Activated CD4-positive, alpha-beta T cell treated with anti-CD3 and anti-CD28 coated beads, Interleukin-2, amount 10 ng/mL, durations not matched to agents 24 days and 14 days (primary cell): ENCODE results near the gene B3GNT9. TPM values are rescaled to one million over a fixed set of nuclear protein-coding genes. Genes with fewer than 3 reads are reported as not detected.
A peak's percentile ranks its signal among the peaks of the same experiment; 100 is the strongest.

Source experiments
- DNase-seq: peaks from one replicate; pipeline ENCODE4 v3.0.0; 2022
- H3K27ac Mint-ChIP-seq: one replicate; pipeline ENCODE4 v1.8.0; 2022; ENCODE audit warnings: mild to moderate bottlenecking, mixed read lengths
- H3K27me3 Mint-ChIP-seq: one replicate; pipeline ENCODE4 v1.8.0; 2022; ENCODE audit warnings: mixed read lengths
- H3K36me3 Mint-ChIP-seq: one replicate; pipeline ENCODE4 v1.8.0; 2022; ENCODE audit warnings: low read depth, mild to moderate bottlenecking, mixed read lengths
- H3K4me1 Mint-ChIP-seq: one replicate; pipeline ENCODE4 v1.8.0; 2021; ENCODE audit warnings: mixed read lengths
- H3K4me3 Mint-ChIP-seq: one replicate; pipeline ENCODE4 v1.8.0; 2022; ENCODE audit warnings: mild to moderate bottlenecking, moderate library complexity, mixed read lengths
- H3K9me3 Mint-ChIP-seq: one replicate; pipeline ENCODE4 v1.8.0; 2021; ENCODE audit warnings: mixed read lengths
- intact Hi-C: fragments of 100-400 bp; cut with micrococcal nuclease; formaldehyde crosslinking; loops from one replicate; pipeline ENCODE4 v1.15.1; 2023
- total RNA-seq: library from RNA; stranded (reverse); gene quantifications from 2 replicates; pipeline ENCODE4 v1.2.3, GENCODE V29; 2022

The B3GNT9 gene
- total RNA-seq, 1 donor from 2014 or later, result 5.6 TPM

DNA sequence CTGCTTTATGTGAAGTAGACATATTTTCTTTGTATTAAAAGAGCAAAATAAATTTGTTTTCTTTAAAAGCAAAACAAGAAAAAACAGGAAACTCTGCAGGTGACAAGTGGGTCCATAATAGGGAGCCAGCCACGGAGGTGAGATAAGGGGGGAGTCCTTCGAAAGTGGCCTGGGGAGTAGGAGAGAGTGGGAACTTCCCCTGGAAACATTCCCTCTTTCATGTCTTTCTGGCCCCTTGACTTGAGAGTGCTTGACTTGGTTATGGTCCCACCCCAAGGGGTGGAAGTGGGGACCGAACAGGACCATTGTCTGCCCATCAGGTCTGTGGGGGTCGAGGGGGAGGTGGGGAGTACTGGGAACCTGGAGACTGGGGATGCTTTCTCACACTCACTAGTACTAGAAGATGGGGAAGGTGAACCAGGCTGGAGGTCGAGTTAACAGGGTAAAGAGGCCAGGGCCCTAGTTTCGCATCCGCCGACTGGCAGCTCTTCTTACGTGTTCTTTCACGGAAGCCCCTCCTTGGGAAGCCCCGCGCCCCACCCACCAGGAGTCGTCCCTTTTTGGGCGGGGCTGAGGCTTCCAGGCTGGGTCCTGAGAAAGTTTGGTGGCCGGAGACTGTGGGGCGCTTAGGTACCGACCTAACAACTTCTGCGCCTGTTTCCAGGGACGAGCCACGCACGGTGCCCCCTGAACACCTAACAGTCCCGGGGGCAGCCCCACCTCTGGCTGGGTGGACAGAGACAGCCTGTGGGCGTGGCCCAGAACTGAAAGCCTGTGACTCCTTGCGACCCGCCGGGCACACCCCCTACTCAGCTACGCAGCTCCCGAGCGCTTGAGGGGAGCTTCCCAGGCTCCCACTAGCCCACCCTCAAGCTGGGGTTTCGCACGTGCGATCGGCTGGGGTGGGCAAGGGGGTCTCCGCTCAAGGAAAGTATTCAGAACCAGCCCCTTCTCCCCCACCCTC is 8.1 kb upstream of the B3GNT9 start:
- intact Hi-C loops, result loop anchor here (1.0 to 5.0 kb wide), 3 partner anchors 52 to 212 kb away; partner anchors contain the start of gene PHAF1
- Mint-ChIP-seq H3K4me1 (peaks cover 51% of the 10 kb centered on the region), H3K27ac (peak overlapping the region; percentile 97), H3K36me3 (peaks cover 34% of the 10 kb centered on the region), H3K27me3 (no peaks in the 10 kb centered on the region), H3K4me3 (peak overlapping the region; percentile 92), H3K9me3 (no peaks in the 10 kb centered on the region)
- DNase-seq, result peak; percentile 97

DNA sequence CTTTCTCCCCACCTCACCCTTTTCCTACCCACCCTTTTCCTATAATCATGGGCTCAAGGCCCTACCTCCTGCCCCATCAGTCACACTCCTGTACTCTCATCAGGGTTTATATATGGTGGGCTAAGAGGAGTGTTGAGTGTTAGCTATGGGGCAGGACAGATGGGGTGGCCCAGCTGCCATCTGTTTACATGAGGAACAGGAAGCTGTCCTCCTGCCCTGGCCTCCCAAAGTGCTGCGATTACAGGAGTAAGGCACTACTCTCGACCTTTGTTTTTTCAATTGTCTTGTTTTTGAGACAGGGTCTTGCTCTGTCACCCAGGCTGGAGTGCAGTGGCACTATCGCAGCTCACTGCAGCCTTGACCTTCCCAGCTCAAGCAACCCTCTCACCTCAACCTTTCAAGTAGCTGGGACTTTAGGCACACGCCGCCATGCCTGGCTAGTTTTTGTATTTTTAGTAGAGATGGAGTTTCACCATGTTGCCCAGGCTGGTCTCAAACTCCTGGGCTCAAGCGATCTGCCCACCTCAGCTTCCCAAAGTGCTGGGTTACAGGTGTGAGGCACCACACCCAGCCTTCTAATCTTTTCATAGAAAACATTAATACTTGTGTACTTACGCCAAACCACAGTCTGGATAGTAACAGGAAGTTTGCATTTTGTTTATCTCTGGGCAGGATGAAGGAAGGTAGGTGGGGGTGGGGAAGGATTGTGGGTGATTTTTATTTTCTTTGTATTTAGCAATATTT is 7.3 kb upstream of the B3GNT9 start:
- no peaks in the 10 kb centered on the region for H3K9me3 Mint-ChIP-seq
- peaks cover 40% of the 10 kb centered on the region for H3K36me3 Mint-ChIP-seq
- peaks cover 57% of the 10 kb centered on the region for H3K4me1 Mint-ChIP-seq

DNA sequence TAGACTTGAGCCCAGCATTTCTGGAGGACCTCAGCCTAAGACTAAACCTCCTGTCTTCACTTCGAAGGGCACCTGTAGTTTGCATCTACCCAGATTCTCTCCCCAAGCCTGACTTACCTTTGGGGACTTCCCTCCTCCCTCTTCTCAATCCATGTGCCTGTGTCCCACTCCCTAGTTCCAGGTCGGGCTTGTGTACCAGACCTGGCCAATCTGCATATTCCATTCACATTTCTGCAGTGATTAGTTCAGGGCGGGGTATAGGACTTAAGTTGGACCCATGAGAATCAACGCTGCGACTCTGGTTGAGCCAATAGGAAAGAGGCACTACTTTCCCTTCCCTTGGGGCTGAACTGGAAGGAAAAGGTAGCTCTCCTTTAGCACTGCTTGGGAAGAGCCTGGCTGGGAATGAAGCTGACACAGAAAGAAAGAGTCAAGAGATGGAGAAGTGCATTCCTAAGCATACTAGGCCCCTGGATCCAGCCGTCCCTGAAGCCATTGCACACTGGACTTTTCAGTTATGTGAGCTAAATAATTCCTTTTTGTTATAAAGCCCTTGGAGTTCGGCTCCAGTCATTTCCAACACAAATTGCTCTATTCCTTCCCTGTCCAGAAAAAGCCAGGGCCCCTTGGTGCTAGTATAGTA is 6.4 kb upstream of the B3GNT9 start:
- Mint-ChIP-seq H3K27ac (peak overlapping the region; percentile 97), H3K4me1 (peaks cover 59% of the 10 kb centered on the region), H3K36me3 (peaks cover 42% of the 10 kb centered on the region), H3K9me3 (no peaks in the 10 kb centered on the region), H3K4me3 (peak overlapping the region; percentile 92), H3K27me3 (no peaks in the 10 kb centered on the region)
- intact Hi-C loops, result loop anchor here (5.0 kb wide), 2 partner anchors 50 to 210 kb away; partner anchors contain the start of gene PHAF1
- peak; percentile 64 for DNase-seq

More for the DNA sequence above, 7.3 kb upstream of the B3GNT9 start:
- H3K27me3 Mint-ChIP-seq, result no peaks in the 10 kb centered on the region
- peak overlapping the region; percentile 92 for H3K4me3 Mint-ChIP-seq
- intact Hi-C loops, result loop anchor here (5.0 kb wide), 2 partner anchors 51 to 211 kb away; partner anchors contain the start of gene PHAF1
- H3K27ac Mint-ChIP-seq, result peak overlapping the region; percentile 97
- peak; percentile 79 for DNase-seq

DNA sequence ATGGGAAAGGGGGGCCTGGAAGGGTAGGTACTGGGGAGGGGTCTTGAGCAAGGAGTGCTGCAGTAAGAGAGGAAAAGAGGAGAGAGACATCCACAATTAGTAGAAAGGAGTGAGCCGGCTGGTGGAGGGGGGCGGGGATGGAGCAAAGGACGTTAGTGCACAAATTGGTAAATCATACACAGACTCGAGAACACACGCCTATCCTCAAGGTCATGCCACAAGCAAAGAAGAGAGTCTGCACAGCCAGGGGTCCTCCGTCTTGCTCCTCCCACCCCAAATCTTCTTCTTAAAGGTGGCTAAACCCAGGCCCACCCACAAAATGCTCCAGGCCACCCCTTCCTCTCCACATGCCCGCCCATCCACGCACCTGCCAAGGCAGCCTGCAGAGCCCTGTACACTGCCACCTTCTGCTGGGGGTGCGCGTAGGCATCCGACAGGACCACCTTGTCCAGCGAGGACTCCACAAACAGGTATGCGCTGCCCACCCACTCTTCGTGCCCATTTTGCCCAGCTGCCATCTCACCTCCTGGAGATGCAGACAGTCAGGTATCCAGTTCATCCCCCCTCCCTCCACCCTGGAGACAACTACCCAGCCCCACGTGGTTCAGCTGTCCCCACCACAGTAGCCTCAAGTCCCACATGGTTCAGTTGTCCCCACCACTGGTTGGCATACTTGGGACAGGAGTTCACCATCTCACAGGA is 5.5 kb upstream of the B3GNT9 start:
- H3K4me1 Mint-ChIP-seq, result peaks cover 58% of the 10 kb centered on the region
- H3K27ac Mint-ChIP-seq, result peak overlapping the region; percentile 41
- no peaks in the 10 kb centered on the region for H3K27me3 Mint-ChIP-seq
- H3K9me3 Mint-ChIP-seq, result no peaks in the 10 kb centered on the region
- intact Hi-C loops, result loop anchor here (5.0 kb wide), 2 partner anchors 49 to 209 kb away; partner anchors contain the start of gene PHAF1
- H3K4me3 Mint-ChIP-seq, result peak overlapping the region; percentile 84
- H3K36me3 Mint-ChIP-seq, result peaks cover 37% of the 10 kb centered on the region
- no peak for DNase-seq

DNA sequence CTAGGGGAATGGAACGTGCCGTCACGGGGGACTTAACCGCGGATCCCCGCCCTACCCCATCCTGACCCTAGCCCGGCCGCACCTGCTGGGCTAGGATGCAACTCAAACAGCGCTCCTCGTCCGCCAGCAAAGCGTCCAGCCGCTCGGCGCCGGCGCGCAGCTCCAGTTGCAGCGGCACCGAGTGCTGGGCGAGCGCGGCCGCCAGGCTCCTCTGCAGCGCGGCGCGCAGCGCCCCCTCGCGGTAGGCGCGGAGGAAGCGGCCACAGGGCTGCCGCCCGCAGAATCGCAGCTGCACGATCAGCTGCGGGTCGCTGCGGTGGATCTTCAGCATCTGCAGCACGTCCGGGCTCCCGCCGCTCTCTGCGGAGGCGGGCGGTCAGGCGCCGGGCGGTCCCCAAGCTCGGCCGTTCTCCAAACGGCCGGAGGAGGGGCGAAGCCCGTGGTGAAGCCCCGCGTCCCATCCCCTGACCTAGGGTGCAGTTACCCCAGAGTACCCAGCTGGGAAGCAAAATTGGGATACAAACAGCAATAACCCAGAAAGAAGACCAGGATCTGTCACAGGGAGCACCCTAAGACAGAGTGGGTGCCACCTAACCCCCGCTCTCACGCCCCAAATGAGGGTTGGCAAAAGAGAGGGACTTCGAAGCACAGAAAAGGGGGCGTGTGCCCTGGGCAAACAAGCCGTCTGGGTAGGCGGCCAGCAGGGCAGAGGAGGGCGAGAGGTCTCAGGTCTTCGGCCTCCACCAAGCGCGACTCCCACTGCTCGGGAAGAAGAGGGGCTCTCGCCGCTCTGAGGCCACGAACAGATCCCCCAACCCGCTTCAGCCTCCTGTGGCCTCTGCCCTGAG is 4.7 kb upstream of the B3GNT9 start:
- Mint-ChIP-seq H3K27ac (peak overlapping the region; percentile 51), H3K4me1 (peaks cover 60% of the 10 kb centered on the region), H3K9me3 (no peaks in the 10 kb centered on the region), H3K36me3 (peaks cover 33% of the 10 kb centered on the region), H3K4me3 (peak overlapping the region; percentile 84), H3K27me3 (no peaks in the 10 kb centered on the region)
- intact Hi-C loops, result loop anchor here (1.0 to 5.0 kb wide), 4 partner anchors 48 to 208 kb away; partner anchors contain the start of gene PHAF1
- peak; percentile 96 for DNase-seq

DNA sequence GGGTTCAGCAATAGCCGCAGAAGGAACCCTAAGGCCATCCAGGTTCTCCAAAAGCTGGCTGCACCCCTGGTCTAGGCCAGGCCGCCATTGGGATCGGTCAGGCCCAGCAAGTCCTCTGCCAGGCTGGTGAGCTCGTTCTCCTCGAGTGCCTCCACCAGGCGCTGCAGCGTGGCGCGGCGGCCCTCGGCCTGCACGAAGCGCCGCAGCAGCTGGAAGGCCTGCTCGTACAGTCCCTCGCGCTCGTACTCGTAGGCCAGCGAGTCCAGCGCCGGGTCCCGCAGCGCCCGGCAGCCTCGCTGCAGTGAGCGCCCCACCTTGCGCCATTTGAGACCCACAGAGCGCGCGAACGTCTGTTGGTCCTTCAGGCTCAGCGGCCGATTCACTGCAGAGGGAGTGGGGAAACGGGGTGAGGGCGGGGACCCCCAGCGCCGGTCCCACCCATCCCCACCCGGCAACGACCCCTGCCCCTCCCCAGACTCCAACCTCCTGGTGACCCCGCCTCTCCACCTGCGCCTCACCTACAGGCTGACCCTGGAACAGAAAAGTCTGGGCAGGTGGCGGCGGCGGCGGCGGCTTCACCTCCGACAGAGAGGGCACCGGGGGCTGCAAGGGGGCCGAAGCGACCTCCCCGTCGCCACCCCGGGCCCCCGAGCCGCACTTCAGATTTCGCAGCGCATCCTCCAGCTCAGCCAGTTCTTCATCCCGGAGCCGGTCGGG is 3.9 kb upstream of the B3GNT9 start:
- Mint-ChIP-seq H3K36me3 (peaks cover 33% of the 10 kb centered on the region), H3K4me3 (peak overlapping the region; percentile 84), H3K4me1 (peaks cover 60% of the 10 kb centered on the region), H3K27me3 (no peaks in the 10 kb centered on the region), H3K27ac (peak overlapping the region; percentile 51), H3K9me3 (no peaks in the 10 kb centered on the region)
- no peak for DNase-seq
- intact Hi-C loops, result loop anchor here (1.0 to 5.0 kb wide), 4 partner anchors 47 to 207 kb away; partner anchors contain the start of gene PHAF1

DNA sequence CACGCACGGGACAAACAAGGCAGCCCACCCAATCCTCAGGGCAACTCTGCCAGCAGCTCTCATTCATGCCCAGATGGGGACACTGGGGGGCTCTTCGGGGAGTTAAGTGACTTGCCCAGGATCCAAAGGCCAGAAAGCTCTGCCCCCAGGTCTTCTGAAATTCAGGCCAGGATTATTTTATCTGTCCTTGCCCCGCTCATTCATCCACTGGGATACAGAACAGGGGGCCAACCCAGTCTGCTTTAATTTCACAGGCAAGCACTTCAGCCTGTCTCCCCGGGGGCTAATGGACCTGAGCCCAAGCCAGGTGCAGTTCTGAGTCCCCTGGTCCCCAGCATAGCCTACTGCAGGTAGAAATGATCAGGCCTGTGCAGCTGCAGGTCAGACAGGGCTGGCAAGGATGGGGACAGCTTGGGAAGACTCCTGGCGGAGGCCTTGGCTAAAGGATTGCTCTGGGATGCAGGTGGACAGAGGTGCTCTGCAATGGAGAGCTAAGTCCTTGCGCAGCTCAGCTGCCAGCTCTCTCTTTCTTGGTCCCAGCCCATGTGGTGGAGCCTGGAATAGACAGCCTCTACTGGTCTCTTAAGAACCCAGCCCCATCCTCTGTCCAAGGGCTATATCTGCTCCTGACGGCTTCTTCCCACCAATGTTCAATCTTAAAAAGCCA is 766 bp upstream of the B3GNT9 start:
- peak overlapping the region; percentile 70 for H3K4me3 Mint-ChIP-seq
- peak overlapping the region; percentile 62 for H3K27ac Mint-ChIP-seq
- DNase-seq, result peak; percentile 61
- H3K4me1 Mint-ChIP-seq, result peaks cover 40% of the 10 kb centered on the region
- H3K36me3 Mint-ChIP-seq, result peaks cover 40% of the 10 kb centered on the region
- no peaks in the 10 kb centered on the region for H3K27me3 Mint-ChIP-seq
- intact Hi-C loops, result no loop called here
- H3K9me3 Mint-ChIP-seq, result no peaks in the 10 kb centered on the region

DNA sequence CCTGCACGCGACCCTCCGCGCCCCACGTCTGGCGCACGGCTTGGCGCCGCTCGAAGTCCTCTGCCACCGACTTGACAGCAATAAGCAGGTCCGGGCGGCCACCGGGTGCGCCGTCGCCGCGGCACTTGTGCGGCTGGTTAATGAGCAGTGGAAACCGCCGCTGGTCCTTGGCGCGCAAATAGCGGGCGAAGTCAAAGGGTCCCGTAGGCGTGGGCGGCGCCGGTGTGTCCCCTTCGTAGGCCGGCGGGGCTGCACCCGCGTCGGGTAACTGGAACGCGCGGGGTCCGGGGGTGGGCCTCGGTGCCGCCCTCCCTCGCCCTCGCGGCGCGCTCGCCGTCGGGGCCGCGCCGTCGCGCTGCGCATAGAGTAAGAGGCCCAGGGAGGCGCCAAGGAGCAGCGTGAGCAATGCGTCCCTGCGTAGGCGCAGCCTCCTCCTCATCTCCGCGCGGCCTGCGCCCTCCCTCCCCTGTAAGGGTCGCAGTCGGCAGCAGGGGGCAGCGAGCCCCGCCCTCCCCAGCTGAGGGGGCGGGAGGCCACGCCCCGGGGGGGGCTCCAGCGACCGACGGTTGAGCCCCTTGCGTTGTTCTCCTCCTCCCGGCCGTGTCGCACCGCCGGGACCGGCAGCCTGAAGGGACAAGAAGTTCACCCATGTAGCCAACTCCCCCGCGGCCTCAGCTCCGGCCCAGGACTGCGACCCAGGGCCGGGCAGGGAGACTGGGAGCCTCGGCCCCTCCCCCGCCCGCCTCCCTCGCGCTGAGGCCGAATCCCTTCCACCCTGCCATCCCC is 558 bp downstream of the B3GNT9 start:
- DNase-seq, result peak; percentile 85
- Mint-ChIP-seq H3K27ac (no peak overlapping the region), H3K36me3 (peaks cover 42% of the 10 kb centered on the region), H3K9me3 (no peaks in the 10 kb centered on the region), H3K27me3 (no peaks in the 10 kb centered on the region), H3K4me3 (peak overlapping the region; percentile 70), H3K4me1 (peaks cover 30% of the 10 kb centered on the region)
- intact Hi-C loops, result no loop called here

DNA sequence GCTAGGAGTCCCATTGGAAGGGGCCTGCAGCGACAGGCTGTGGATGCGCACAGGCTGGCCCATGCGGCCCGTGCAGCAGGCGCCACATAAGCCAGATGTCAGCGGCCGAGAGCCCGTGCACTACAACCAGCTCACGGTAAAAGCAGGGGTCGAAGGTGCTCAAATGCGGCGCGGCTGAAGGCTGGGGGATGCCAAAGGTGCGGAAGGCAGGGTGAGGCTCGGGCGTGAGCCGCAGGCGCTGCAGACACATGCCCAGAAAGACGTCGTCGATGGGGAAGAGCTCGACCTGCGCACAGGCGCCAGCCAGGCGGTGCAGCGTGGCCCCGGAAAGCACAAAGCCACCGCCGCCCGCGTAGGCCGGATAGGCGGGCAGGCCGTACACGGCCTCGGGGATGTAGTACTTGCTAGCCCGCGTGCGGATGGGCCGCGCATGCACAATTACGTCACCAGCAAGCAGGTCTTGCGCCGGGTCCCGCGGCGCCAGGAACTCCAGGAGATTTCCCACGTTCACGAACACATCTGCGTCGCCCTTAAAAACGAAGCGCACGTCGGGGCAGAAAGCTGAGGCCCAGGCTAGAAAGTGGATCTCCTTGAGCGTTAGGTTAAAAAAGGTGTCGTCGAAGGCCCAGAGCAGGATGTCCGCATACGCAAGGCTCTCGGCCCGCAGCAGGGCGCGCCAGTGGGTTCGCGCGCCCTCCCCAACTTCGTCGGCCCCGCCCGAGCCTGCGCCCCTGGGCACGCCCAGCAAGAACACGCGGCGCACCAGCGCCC is 1.3 kb downstream of the B3GNT9 start:
- Mint-ChIP-seq H3K9me3 (no peaks in the 10 kb centered on the region), H3K4me3 (peak overlapping the region; percentile 57), H3K36me3 (peaks cover 44% of the 10 kb centered on the region), H3K27ac (no peak overlapping the region), H3K4me1 (peaks cover 29% of the 10 kb centered on the region), H3K27me3 (no peaks in the 10 kb centered on the region)
- no peak for DNase-seq
- intact Hi-C loops, result no loop called here

DNA sequence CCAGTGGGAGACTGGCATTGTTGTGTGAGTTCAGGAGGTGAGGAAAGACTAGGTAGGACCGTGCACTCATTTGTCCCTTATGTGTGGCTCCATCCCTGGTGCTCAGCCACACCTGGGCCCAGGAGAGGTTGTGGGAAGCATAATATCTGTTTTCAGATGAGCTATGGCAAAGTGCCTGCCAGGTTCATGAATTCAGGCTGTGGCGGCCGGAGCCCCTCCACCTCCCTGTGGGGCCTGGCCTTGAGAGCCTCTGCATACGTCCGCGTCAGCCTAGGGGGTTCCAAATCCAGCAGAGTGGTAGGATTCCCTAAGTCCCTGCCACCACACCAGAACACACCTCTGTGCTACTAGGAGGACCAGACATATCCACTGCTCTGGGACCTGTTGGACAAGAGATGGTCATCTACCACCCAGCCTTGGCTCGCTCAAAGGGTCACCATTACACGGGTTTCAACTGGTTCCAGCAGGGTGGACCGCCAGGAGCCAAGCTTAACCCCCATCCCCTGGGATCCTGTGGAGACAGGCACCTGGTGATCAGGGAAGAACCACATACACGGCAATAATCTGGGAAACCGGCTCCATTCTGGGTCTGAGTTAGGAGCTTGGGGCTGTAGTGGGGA is 2.0 kb downstream of the B3GNT9 start:
- no peak for DNase-seq
- intact Hi-C loops, result no loop called here
- Mint-ChIP-seq H3K4me3 (peak overlapping the region; percentile 57), H3K36me3 (peaks cover 42% of the 10 kb centered on the region), H3K4me1 (peaks cover 25% of the 10 kb centered on the region), H3K27ac (no peak overlapping the region), H3K27me3 (no peaks in the 10 kb centered on the region), H3K9me3 (no peaks in the 10 kb centered on the region)
